HG02571 (cell line): ENCODE measurements around the gene TMEM207.
A peak's percentile ranks its signal among the peaks of the same experiment; 100 is the strongest.

ENCODE experiments used
- ATAC-seq: cut with Tn5 transposase; IDR thresholded peaks from one replicate; pipeline ENCODE4 v1.9.1; 2021; ENCODE audit warnings: mild to moderate bottlenecking, moderate library complexity; ENCODE audit not compliant: unreplicated experiment

Gene TMEM207

GRCh38 chr3:190387578-190388213, 62.0 kb downstream of the TMEM207 start, which contains the start of gene CLDN16:
TSS of gene CLDN16 (plus strand) at chr3:190388163. CDS start at chr3:190388330, 167 bp downstream.
- ATAC-seq: no peak

GRCh38 chr3:190385731-190386688, 63.7 kb downstream of the TMEM207 start:
- ATAC-seq: no peak

DNA sequence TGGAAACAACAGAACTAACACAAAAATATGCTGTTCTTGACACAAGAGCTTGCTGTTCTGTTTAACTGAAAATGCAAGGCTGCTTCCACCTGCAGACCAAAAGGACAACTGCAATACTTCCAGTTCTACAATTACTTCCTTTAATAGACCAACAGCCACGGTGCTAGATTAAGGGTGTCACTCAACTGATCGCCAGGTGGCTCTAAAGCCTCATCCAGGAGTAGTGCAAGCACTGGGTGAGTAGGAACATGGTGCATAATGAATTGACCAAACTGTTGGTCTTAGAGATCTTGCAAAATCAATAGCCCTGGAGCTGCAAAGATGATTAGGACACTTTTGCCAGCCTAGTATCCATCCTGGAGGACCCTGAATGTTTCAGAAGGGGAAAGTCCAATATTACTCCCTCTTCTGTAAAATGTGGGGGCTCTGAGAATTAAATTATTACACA, 65.4 kb downstream of the TMEM207 start:
- peak; percentile 51 for ATAC-seq

DNA sequence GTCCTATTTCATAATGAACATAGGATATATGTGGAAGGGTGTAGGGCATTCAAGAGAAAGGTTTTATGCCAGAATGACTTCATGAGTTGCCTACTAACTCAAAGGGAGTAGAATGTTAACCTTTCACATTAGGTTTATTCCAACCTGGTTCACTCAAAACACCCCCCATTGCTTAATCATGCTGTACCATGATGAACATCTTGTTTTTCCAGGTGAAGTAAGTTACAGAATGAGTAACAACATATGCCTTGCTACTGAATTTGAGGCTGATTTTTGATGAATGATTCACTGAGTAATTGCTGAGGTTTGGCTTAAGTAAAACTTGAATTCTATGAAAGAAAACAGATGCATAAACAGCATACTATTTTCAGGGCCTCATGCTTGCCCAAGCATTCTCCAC, 67.6 kb downstream of the TMEM207 start:
- ATAC-seq: no peak

DNA sequence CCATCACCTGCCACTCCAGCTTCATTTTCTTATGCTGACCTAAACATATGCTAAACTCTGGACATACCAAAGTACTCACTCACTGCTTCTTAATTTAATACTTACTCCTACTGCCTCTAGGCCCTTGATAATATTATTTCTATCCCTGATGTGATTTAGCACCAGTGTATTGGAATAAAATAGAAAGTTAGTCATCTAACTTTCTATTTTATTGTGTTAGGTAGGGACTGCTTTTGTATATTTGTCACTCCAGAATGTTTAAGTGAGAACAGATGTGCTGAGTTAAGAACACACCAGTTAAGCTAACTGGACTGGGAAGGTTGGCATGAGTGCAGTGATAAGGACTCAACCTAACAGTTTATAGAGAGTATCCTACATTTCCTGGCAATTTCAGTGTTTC, 68.3 kb downstream of the TMEM207 start:
- no peak for ATAC-seq

DNA sequence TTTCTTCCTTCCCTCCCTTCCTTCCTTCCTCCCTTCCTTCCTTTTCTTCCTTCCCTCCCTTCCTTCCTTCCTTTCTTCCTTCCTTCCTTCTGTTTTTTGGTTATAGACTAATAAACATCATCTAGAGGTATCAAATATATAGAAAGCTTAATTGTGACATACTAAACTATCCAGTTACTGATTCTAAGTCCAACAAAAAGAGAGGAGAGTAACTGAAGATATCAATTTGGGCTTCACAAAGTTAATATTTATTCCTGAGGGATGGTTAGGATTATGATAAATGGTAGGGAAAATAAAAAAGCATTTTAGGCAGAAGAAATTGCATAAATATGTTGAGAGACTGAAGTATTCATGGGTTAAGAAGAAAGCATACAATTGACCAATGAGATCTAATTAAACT, 69.5 kb downstream of the TMEM207 start:
- no peak for ATAC-seq
